OCI-LY3 (cell line): ENCODE measurements around the gene DSG2.

Source experiments
- CTCF ChIP-seq: fragments of 200-600, 300-600 bp; sonication (generic); IDR thresholded peaks from 2 replicates; pipeline ENCODE4 v1.5.1; 2014; ENCODE audit warnings: antibody characterized with exemption, low read length, low read depth
- EZH2phosphoT487 ChIP-seq: fragments of 200-600 bp; shearing (Covaris generic); IDR thresholded peaks from 2 replicates; pipeline ENCODE4 v1.6.1; 2018; ENCODE audit warnings: antibody characterized with exemption, mixed run types, low read depth

DNA sequence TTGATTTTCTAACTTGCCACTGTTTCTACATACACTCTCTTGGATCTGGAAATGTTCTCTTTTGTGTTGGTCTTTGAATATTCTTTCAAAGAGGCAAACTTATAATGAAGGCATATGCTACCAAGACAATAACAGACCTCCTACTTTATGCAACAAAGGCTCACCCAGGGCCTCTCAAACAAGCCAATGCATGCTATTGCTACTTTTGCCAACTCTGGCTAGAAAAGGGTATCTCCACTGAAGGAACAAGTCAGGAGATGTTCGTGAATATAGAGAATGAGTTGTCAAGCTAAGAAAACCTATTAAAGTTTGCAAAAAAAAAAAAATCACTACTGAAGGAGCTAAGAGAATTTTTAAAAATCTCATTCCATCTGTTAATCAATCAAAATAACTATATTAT, 15.9 kb upstream of the DSG2 start:
- TF ChIP-seq CTCF (no peak), EZH2phosphoT487 (no peak)
